PC-9 (cell line): ENCODE results near the gene ATG16L1. TPM values are rescaled to one million over a fixed set of nuclear protein-coding genes. Genes with fewer than 3 reads are reported as not detected.

ENCODE experiments used
- BruUV-seq: library from RNA; stranded (reverse); fragments of 400-500 nt; replicated peaks from 2 replicates; lab custom pipeline; 2021; lab: Mats Ljungman, UMichigan
- CTCF ChIA-PET: fragments of 300-600 bp; sonication (Branson Sonifier 250); formaldehyde crosslinking; loops from one replicate; lab custom pipeline; 2022; ENCODE audit warnings: antibody characterized with exemption; lab: Charles Lee
- POLR2A ChIA-PET: fragments of 300-600 bp; sonication (Branson Sonifier 250); formaldehyde crosslinking; loops from one replicate; lab custom pipeline; 2022; ENCODE audit warnings: antibody characterized with exemption; ENCODE audit not compliant: unreplicated experiment; lab: Charles Lee
- DNase-seq, 2 experiments: peaks; one replicate each; pipeline versions ENCODE4 v3.0.0 to v3.0.0-alpha.2; 2015 to 2022; ENCODE audit warnings: mixed read lengths in 1 of 2
- H2AFZ ChIP-seq: fragments of 200-600 bp; sonication (generic); 2 replicates; pipeline ENCODE4 v1.8.1; 2017; ENCODE audit warnings: antibody characterized with exemption
- H3F3A ChIP-seq: fragments of 200-600 bp; sonication (generic); 2 replicates; pipeline ENCODE4 v1.8.1; 2017; ENCODE audit warnings: antibody characterized with exemption, mild to moderate bottlenecking, low read depth; ENCODE audit not compliant: insufficient read depth
- H3K27ac ChIP-seq: fragments of 200-600 bp; sonication (generic); 2 replicates; pipeline ENCODE4 v1.6.1; 2016; ENCODE audit warnings: mixed run types
- H3K27me3 ChIP-seq: fragments of 200-600 bp; sonication (generic); 2 replicates; pipeline ENCODE4 v1.6.1; 2016; ENCODE audit warnings: low read depth, mixed run types; ENCODE audit not compliant: insufficient read depth
- H3K36me3 ChIP-seq: fragments of 200-600 bp; sonication (generic); 2 replicates; pipeline ENCODE4 v1.6.1; 2016; ENCODE audit warnings: low read depth, mixed run types
- H3K4me1 ChIP-seq: fragments of 200-600 bp; sonication (generic); replicated peaks from 2 replicates; pipeline ENCODE4 v1.6.1; 2016; ENCODE audit warnings: mixed run types; ENCODE audit not compliant: insufficient read depth
- H3K4me2 ChIP-seq: fragments of 200-600 bp; sonication (generic); 2 replicates; pipeline ENCODE4 v1.6.1; 2017; ENCODE audit warnings: mixed run types
- H3K4me3 ChIP-seq: fragments of 200-600 bp; sonication (generic); 2 replicates; pipeline ENCODE4 v1.6.1; 2016; ENCODE audit warnings: mixed run types
- H3K79me2 ChIP-seq: fragments of 200-600 bp; sonication (generic); 2 replicates; pipeline ENCODE4 v1.6.1; 2017; ENCODE audit warnings: low read depth, mixed run types
- H3K9me2 ChIP-seq: fragments of 200-600 bp; sonication (generic); 2 replicates; pipeline ENCODE4 v1.8.1; 2017; ENCODE audit warnings: mild to moderate bottlenecking; ENCODE audit not compliant: insufficient read depth
- H3K9me3 ChIP-seq: fragments of 200-600 bp; sonication (generic); 2 replicates; pipeline ENCODE4 v1.8.1; 2016; ENCODE audit warnings: low read depth; ENCODE audit not compliant: insufficient read depth
- H4K20me1 ChIP-seq: fragments of 200-600 bp; sonication (generic); 2 replicates; pipeline ENCODE4 v1.8.1; 2017; ENCODE audit not compliant: insufficient read depth
- EZH2 ChIP-seq: fragments of 200-600 bp; sonication (generic); IDR thresholded peaks from 2 replicates; pipeline ENCODE4 v1.8.0; 2017; ENCODE audit warnings: antibody characterized with exemption, low read depth
- intact Hi-C: fragments of 100-400 bp; cut with micrococcal nuclease; formaldehyde crosslinking; loops from one replicate; pipeline ENCODE4 v1.10.0; 2022; ENCODE audit not compliant: unreplicated experiment
- total RNA-seq: library from RNA; stranded (reverse); gene quantifications from 2 replicates; pipeline ENCODE4 v1.2.3, GENCODE V29; 2021
- TF ChIP-seq, protein P1 (sequence below): fragments of 200-600 bp; sonication (generic); conservative IDR thresholded peaks from 2 replicates; pipeline ENCODE4 v1.6.1; 2017; ENCODE audit warnings: mixed run types, antibody characterized with exemption, mild to moderate bottlenecking, moderate library complexity

Gene ATG16L1
- total RNA-seq, 1 experiment from 2014 or later, result 55.7 TPM

DNA sequence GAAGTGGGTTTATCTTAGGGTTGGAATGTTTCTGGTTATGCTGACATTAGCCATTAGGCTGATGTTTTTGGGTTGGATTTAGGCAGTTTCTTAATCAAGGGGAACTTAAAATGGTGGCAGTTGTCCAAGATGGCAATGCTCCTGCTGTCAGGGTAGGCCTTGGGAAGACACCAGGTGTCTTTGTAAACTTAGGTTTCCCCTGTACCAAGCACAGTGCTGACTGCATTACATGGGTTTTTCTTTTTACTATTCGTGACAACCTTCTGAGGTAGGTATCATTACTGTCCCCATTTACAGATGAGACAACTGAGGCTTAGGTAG, 528 bp upstream of the ATG16L1 start:
- no TSS peak for BruUV-seq
- H3K4me3 ChIP-seq, result no peak overlapping the region

DNA sequence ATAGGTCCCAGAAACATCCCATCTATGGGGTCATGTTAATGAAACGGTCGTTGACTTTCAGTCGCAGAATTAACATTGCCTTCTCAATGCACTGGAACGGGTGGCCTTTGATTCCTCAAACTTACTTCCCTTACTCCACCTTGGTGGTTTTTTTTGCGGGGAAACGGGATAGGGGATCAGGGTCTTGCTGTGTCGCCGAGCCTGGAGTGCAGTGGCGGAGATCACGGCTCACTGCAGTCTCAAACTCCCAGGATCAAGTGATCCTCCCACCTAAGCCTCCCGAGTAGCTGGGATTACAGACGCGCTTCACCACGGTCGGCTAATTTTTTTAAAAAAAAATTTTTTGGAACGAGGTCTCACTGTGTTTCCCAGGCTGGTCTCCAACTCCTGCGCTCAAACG, 754 bp downstream of the ATG16L1 start:
- peaks cover 24% of the 10 kb centered on the region; the same call in 1 of the 2 replicates for H4K20me1 ChIP-seq
- TF ChIP-seq, protein P1, sequence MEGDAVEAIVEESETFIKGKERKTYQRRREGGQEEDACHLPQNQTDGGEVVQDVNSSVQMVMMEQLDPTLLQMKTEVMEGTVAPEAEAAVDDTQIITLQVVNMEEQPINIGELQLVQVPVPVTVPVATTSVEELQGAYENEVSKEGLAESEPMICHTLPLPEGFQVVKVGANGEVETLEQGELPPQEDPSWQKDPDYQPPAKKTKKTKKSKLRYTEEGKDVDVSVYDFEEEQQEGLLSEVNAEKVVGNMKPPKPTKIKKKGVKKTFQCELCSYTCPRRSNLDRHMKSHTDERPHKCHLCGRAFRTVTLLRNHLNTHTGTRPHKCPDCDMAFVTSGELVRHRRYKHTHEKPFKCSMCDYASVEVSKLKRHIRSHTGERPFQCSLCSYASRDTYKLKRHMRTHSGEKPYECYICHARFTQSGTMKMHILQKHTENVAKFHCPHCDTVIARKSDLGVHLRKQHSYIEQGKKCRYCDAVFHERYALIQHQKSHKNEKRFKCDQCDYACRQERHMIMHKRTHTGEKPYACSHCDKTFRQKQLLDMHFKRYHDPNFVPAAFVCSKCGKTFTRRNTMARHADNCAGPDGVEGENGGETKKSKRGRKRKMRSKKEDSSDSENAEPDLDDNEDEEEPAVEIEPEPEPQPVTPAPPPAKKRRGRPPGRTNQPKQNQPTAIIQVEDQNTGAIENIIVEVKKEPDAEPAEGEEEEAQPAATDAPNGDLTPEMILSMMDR, result no peak
- TF ChIP-seq EZH2, result no peak
- peaks cover 34% of the 10 kb centered on the region for H3F3A ChIP-seq
- ChIA-PET CTCF (interaction anchor here (0.7 to 0.9 kb wide), 2 partner anchors 191 to 203 kb away, joined by 3 to 4 read pairs; no protein-coding TSS in a partner anchor), POLR2A (interaction anchor here (0.6 to 1.0 kb wide), 3 partner anchors 9 to 264 kb away, joined by 3 to 5 read pairs (median 4); no protein-coding TSS in a partner anchor)
- H3K27me3 ChIP-seq, result no peaks in the 10 kb centered on the region
- BruUV-seq, result TSS peak; percentile 35
- peak overlapping the region; percentile 79 for H3K4me2 ChIP-seq
- DNase-seq, result no peak
- no peaks in the 10 kb centered on the region for H3K9me2 ChIP-seq
- H3K9me3 ChIP-seq, result no peaks in the 10 kb centered on the region
- intact Hi-C loops, result loop anchor here (2.0 to 5.0 kb wide), 6 partner anchors 100 to 700 kb away; partner anchors contain the start of genes DGKD, EIF4E2, TIGD1 and UGT1A6
- H3K4me3 ChIP-seq, result peak overlapping the region; percentile 94
- peaks cover 50% of the 10 kb centered on the region for H3K4me1 ChIP-seq
- peaks cover 24% of the 10 kb centered on the region for H3K36me3 ChIP-seq
- H2AFZ ChIP-seq, result peak overlapping the region; percentile 80
- H3K27ac ChIP-seq, result peak overlapping the region; percentile 62
- peaks cover 58% of the 10 kb centered on the region for H3K79me2 ChIP-seq

More for the DNA sequence above, 528 bp upstream of the ATG16L1 start:
- ChIA-PET POLR2A (interaction anchor here (0.6 to 1.0 kb wide), 3 partner anchors 8 to 394 kb away, joined by 3 to 4 read pairs (median 4); no protein-coding TSS in a partner anchor), CTCF (interaction anchor here (0.6 to 1.5 kb wide), 3 partner anchors 269 to 582 kb away, joined by 3 to 4 read pairs (median 3); no protein-coding TSS in a partner anchor)
- H2AFZ ChIP-seq, result no peak overlapping the region
- TF ChIP-seq EZH2, result no peak
- TF ChIP-seq, protein P1, result no peak
- no peak for DNase-seq
- H3K27me3 ChIP-seq, result no peaks in the 10 kb centered on the region
- H3K4me1 ChIP-seq, result peaks cover 63% of the 10 kb centered on the region
- H3K4me2 ChIP-seq, result 0 out of 2 replicates have a peak overlapping the region, but pooled peaks have one; percentile 41
- H3K79me2 ChIP-seq, result peaks cover 45% of the 10 kb centered on the region
- H3K9me3 ChIP-seq, result no peaks in the 10 kb centered on the region
- H4K20me1 ChIP-seq, result peaks cover 20% of the 10 kb centered on the region; the same call in 1 of the 2 replicates
- intact Hi-C loops, result loop anchor here (1.0 to 5.0 kb wide), 10 partner anchors 85 to 699 kb away; partner anchors contain the start of genes DGKD, EIF4E2, TIGD1 and UGT1A6
- peaks cover 47% of the 10 kb centered on the region for H3F3A ChIP-seq
- peaks cover 17% of the 10 kb centered on the region for H3K36me3 ChIP-seq
- H3K9me2 ChIP-seq, result no peaks in the 10 kb centered on the region
- H3K27ac ChIP-seq, result peak overlapping the region; percentile 62; the same call in 1 of the 2 replicates

DNA sequence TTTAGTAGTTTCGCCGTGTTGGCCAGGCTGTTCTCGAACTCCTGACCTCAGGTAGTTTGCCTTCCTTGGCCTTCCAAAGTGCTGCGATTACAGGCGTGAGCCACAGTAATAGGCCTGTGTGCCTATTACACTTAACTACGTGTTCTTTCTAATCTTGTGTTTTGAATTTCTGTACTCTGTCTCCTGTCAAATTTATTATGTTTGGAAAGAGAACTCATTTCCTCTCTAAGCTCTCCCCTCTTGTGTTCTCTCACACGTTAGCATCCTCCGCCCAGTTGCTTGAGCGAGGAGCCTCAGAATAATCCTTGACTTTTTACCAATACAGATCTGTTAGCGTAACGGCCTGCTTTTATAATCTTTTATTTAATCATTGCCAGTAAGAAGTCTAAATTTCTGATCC, 3.7 kb downstream of the ATG16L1 start:
- no peaks in the 10 kb centered on the region for H3K9me2 ChIP-seq
- H3K27me3 ChIP-seq, result no peaks in the 10 kb centered on the region
- peaks cover 46% of the 10 kb centered on the region for H4K20me1 ChIP-seq
- H3F3A ChIP-seq, result peaks cover 14% of the 10 kb centered on the region
- H2AFZ ChIP-seq, result no peak overlapping the region
- no peak overlapping the region for H3K4me3 ChIP-seq
- H3K27ac ChIP-seq, result no peak overlapping the region
- TF ChIP-seq, protein P1, result no peak
- no peak for TF ChIP-seq EZH2
- no TSS peak for BruUV-seq
- peaks cover 25% of the 10 kb centered on the region for H3K4me1 ChIP-seq
- H3K4me2 ChIP-seq, result no peak overlapping the region
- intact Hi-C loops, result no loop called here
- H3K36me3 ChIP-seq, result peaks cover 43% of the 10 kb centered on the region
- CTCF ChIA-PET, result interaction anchor here (1.0 kb wide), 1 partner anchor 402 kb away, joined by 3 read pairs; no protein-coding TSS in a partner anchor
- H3K9me3 ChIP-seq, result no peaks in the 10 kb centered on the region
- DNase-seq, result peak in 1 of 2 experiments; percentile 24
- peaks cover 84% of the 10 kb centered on the region for H3K79me2 ChIP-seq
- POLR2A ChIA-PET, result interaction anchor here (0.6 kb wide), 1 partner anchor 312 kb away, joined by 3 read pairs; no protein-coding TSS in a partner anchor
